GM23338 (cell line): Measurements from ENCODE around the gene SCLT1. TPM values are rescaled to one million over a fixed set of nuclear protein-coding genes. Genes with fewer than 3 reads are reported as not detected.

Experiments used
- ATAC-seq: fragments of 200-7000 bp; cut with Tn5 transposase; 3 replicates; pipeline ENCODE4 v1.9.1; 2020
- DNase-seq: peaks from one replicate; pipeline ENCODE4 v3.0.0-alpha.2; 2015; ENCODE audit warnings: low spot score
- H2AFZ ChIP-seq: fragments of 200-600 bp; sonication (generic); 2 replicates; pipeline ENCODE4 v1.8.0; 2016; ENCODE audit warnings: antibody characterized with exemption, mild to moderate bottlenecking, moderate library complexity
- H3F3A ChIP-seq: fragments of 200-600 bp; sonication (generic); replicated peaks from 2 replicates; pipeline ENCODE4 v1.8.0; 2017; ENCODE audit warnings: antibody characterized with exemption, mixed run types, low read depth
- H3K27ac ChIP-seq: fragments of 200-600 bp; sonication (generic); 2 replicates; pipeline ENCODE4 v1.6.1; 2016; ENCODE audit warnings: low read depth
- H3K27me3 ChIP-seq: fragments of 200-600 bp; sonication (generic); 2 replicates; pipeline ENCODE4 v1.8.0; 2016; ENCODE audit warnings: mild to moderate bottlenecking, mixed run types, moderate library complexity; ENCODE audit not compliant: insufficient read depth
- H3K36me3 ChIP-seq: fragments of 200-600 bp; sonication (generic); 2 replicates; pipeline ENCODE4 v1.8.0; 2016; ENCODE audit warnings: mild to moderate bottlenecking; ENCODE audit not compliant: insufficient read depth
- H3K4me1 ChIP-seq: fragments of 200-600 bp; sonication (generic); 2 replicates; pipeline ENCODE4 v1.8.0; 2016; ENCODE audit warnings: mild to moderate bottlenecking, moderate library complexity; ENCODE audit not compliant: insufficient read depth
- H3K4me2 ChIP-seq: fragments of 200-600 bp; sonication (generic); 2 replicates; pipeline ENCODE4 v1.7.1; 2017; ENCODE audit warnings: mixed run types
- H3K4me3 ChIP-seq: fragments of 200-600 bp; sonication (generic); 2 replicates; pipeline ENCODE4 v1.6.1; 2016; ENCODE audit warnings: mixed run types
- H3K79me2 ChIP-seq: fragments of 200-600 bp; sonication (generic); replicated peaks from 2 replicates; pipeline ENCODE4 v1.8.0; 2017; ENCODE audit warnings: mild to moderate bottlenecking; ENCODE audit not compliant: insufficient read depth
- H3K9me2 ChIP-seq: fragments of 200-600 bp; sonication (generic); 2 replicates; pipeline ENCODE4 v1.8.0; 2017; ENCODE audit not compliant: insufficient read depth
- H4K20me1 ChIP-seq: fragments of 200-600 bp; sonication (generic); replicated peaks from 2 replicates; pipeline ENCODE4 v1.8.0; 2017; ENCODE audit warnings: mild to moderate bottlenecking; ENCODE audit not compliant: insufficient read depth
- H3K27ac Mint-ChIP-seq: 2 replicates; pipeline ENCODE4 v1.8.0; 2020; ENCODE audit warnings: inconsistent platforms, mild to moderate bottlenecking, moderate library complexity, mixed read lengths
- H3K27me3 Mint-ChIP-seq: 3 replicates; pipeline ENCODE4 v1.8.0; 2022; ENCODE audit warnings: low read depth, mild to moderate bottlenecking, moderate library complexity, mixed read lengths, inconsistent platforms; ENCODE audit not compliant: insufficient read depth, poor library complexity
- H3K36me3 Mint-ChIP-seq: 3 replicates; pipeline ENCODE4 v1.8.0; 2021; ENCODE audit warnings: low read depth, mild to moderate bottlenecking, inconsistent platforms, moderate library complexity, mixed read lengths
- H3K4me1 Mint-ChIP-seq: 3 replicates; pipeline ENCODE4 v1.8.0; 2020; ENCODE audit warnings: mild to moderate bottlenecking, inconsistent platforms, mixed read lengths
- H3K4me3 Mint-ChIP-seq: 3 replicates; pipeline ENCODE4 v1.8.0; 2021; ENCODE audit warnings: moderate library complexity, mild to moderate bottlenecking, inconsistent platforms, mixed read lengths
- H3K9me3 Mint-ChIP-seq: 3 replicates; pipeline ENCODE4 v1.8.0; 2020; ENCODE audit warnings: moderate library complexity, mild to moderate bottlenecking, inconsistent platforms, mixed read lengths
- CREB1 ChIP-seq: fragments of 250-450 bp; sonication (Bioruptor Pico); IDR thresholded peaks from 2 replicates; pipeline ENCODE4 v1.5.0; 2020; ENCODE audit warnings: low read depth, mild to moderate bottlenecking, moderate library complexity
- EZH2 ChIP-seq: fragments of 200-600 bp; sonication (generic); IDR thresholded peaks from one replicate; pipeline ENCODE4 v1.8.0; 2017; ENCODE audit warnings: antibody characterized with exemption, mild to moderate bottlenecking, low read depth; ENCODE audit not compliant: unreplicated experiment
- EZH2phosphoT487 ChIP-seq: fragments of 200-600 bp; sonication (generic); IDR thresholded peaks from one replicate; pipeline ENCODE4 v1.8.1; 2018; ENCODE audit warnings: antibody characterized with exemption; ENCODE audit not compliant: unreplicated experiment
- JUNB ChIP-seq: IDR thresholded peaks from one replicate; pipeline ENCODE4 v1.6.1; 2016; ENCODE audit warnings: antibody characterized with exemption; ENCODE audit not compliant: unreplicated experiment
- NANOG ChIP-seq: IDR thresholded peaks from 2 replicates; pipeline ENCODE4 v1.6.1; 2016; ENCODE audit warnings: antibody characterized with exemption, borderline replicate concordance
- POLR2AphosphoS5 ChIP-seq: IDR thresholded peaks from 2 replicates; pipeline ENCODE4 v1.6.1; 2016; ENCODE audit warnings: antibody characterized with exemption, low read depth
- STAT1 ChIP-seq: IDR thresholded peaks from one replicate; pipeline ENCODE4 v1.6.1; 2016; ENCODE audit warnings: antibody characterized with exemption; ENCODE audit not compliant: unreplicated experiment
- ZNF114 ChIP-seq: fragments of 250-450 bp; sonication (Bioruptor Pico); IDR thresholded peaks from 2 replicates; pipeline ENCODE4 v1.5.0; 2020; ENCODE audit warnings: mild to moderate bottlenecking, moderate library complexity
- ZNF331 ChIP-seq: fragments of 250-450 bp; sonication (Bioruptor Pico); IDR thresholded peaks from 2 replicates; pipeline ENCODE4 v1.5.0; 2020; ENCODE audit warnings: low read depth, mild to moderate bottlenecking, moderate library complexity
- polyA plus RNA-seq: library from polyadenylated mRNA; unstranded; fragments of >200 nt; fragmentation: Nextera tagmentation; extraction: Ambion mirVana; gene quantifications from 2 replicates; pipeline ENCODE4 v1.2.1, GENCODE V29; 2016
- total RNA-seq: library from RNA; depleted of rRNA; stranded (reverse); fragments of >200 nt; shearing (Covaris generic); gene quantifications from 2 replicates; pipeline ENCODE4 v1.2.3, GENCODE V29; 2014
- TF ChIP-seq, protein P1 (sequence below): IDR thresholded peaks from 2 replicates; pipeline ENCODE4 v1.6.1; 2016; ENCODE audit warnings: antibody characterized with exemption
- TF ChIP-seq, protein P2 (sequence below), 2 experiments: fragments of 200-600 bp in 1 of 2; sonication (generic) in 1 of 2; conservative IDR thresholded peaks; 2 replicates each; pipeline versions ENCODE4 v1.5.1 to v1.6.1; 2016 to 2017; ENCODE audit warnings: antibody characterized with exemption in 2 of 2, low read depth in 2 of 2, mild to moderate bottlenecking in 2 of 2, moderate library complexity in 1 of 2
- TF ChIP-seq, protein P3 (sequence below): IDR thresholded peaks from one replicate; pipeline ENCODE4 v1.6.1; 2018; ENCODE audit warnings: antibody characterized with exemption; ENCODE audit not compliant: unreplicated experiment
- TF ChIP-seq, protein P4 (sequence below): fragments of 250-450 bp; sonication (Bioruptor Pico); IDR thresholded peaks from 2 replicates; pipeline ENCODE4 v1.5.0; 2020; ENCODE audit warnings: mild to moderate bottlenecking, moderate library complexity

SCLT1 gene
- total and polyA plus RNA-seq, 2 experiments from 2014 or later, result 18.5 to 18.9 TPM

DNA sequence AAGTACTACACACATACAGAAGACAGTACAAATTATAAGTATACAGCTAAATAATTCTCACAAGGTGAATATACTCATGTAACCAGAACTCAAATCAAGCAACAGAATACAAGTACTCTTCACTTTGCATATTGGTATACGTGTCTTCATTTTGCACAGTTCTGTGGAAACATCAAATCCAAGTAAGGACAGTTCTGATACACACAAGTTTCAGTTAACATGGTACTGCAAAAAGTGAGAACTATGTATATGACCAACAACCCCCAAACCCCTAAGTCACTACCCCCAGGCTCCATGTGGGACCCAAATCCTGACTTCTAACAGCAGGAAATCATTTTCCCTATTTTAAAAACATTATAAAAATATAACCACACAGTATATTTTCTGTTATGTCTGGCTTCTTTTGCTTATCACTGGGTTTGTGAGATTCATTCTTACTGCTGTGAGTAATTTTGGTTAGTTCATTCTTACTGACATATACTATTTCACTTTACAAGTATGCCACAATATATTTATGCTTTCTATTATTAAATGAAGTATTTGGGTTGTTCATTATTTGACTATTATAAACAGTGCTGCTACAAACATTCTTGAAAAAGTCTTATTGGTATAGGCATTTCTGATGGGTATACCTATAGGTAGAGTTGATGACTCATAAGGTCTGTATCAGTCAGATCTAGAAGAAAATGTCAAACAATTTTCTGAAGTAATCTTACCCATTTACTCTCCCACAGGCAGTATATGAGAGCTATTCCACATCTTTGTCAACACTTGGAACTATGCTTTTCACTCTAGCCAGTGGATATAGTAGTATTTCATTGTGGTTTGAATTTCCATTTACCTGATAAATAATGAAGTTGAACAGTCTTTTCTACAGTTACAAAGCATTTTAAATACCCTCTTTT lies 47.0 kb downstream of the SCLT1 start:
- Histone ChIP-seq H3K27me3 (no peaks in the 10 kb centered on the region), H4K20me1 (no peaks in the 10 kb centered on the region), H2AFZ (no peak overlapping the region), H3F3A (no peaks in the 10 kb centered on the region), H3K27ac (no peak overlapping the region), H3K4me3 (no peak overlapping the region), H3K4me2 (no peak overlapping the region), H3K9me2 (no peaks in the 10 kb centered on the region), H3K4me1 (no peaks in the 10 kb centered on the region), H3K79me2 (no peaks in the 10 kb centered on the region), H3K36me3 (no peaks in the 10 kb centered on the region)
- DNase-seq (no peak), ATAC-seq (no peak)
- Mint-ChIP-seq H3K4me1 (no peaks in the 10 kb centered on the region), H3K27me3 (peaks cover 2% of the 10 kb centered on the region), H3K27ac (no peak overlapping the region), H3K4me3 (no peak overlapping the region), H3K9me3 (peaks cover 17% of the 10 kb centered on the region; the same call in 2 of the 3 replicates), H3K36me3 (peaks cover 1% of the 10 kb centered on the region; the same call in 2 of the 3 replicates)
- no peak for TF ChIP-seq NANOG
- TF ChIP-seq, protein P1, sequence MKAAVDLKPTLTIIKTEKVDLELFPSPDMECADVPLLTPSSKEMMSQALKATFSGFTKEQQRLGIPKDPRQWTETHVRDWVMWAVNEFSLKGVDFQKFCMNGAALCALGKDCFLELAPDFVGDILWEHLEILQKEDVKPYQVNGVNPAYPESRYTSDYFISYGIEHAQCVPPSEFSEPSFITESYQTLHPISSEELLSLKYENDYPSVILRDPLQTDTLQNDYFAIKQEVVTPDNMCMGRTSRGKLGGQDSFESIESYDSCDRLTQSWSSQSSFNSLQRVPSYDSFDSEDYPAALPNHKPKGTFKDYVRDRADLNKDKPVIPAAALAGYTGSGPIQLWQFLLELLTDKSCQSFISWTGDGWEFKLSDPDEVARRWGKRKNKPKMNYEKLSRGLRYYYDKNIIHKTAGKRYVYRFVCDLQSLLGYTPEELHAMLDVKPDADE, result no peak
- no peak for TF ChIP-seq ZNF331 (CRISPR knock-in tag)
- no peak for TF ChIP-seq EZH2phosphoT487
- no peak for TF ChIP-seq POLR2AphosphoS5
- TF ChIP-seq, protein P2, sequence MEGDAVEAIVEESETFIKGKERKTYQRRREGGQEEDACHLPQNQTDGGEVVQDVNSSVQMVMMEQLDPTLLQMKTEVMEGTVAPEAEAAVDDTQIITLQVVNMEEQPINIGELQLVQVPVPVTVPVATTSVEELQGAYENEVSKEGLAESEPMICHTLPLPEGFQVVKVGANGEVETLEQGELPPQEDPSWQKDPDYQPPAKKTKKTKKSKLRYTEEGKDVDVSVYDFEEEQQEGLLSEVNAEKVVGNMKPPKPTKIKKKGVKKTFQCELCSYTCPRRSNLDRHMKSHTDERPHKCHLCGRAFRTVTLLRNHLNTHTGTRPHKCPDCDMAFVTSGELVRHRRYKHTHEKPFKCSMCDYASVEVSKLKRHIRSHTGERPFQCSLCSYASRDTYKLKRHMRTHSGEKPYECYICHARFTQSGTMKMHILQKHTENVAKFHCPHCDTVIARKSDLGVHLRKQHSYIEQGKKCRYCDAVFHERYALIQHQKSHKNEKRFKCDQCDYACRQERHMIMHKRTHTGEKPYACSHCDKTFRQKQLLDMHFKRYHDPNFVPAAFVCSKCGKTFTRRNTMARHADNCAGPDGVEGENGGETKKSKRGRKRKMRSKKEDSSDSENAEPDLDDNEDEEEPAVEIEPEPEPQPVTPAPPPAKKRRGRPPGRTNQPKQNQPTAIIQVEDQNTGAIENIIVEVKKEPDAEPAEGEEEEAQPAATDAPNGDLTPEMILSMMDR (conservative IDR thresholded peaks at IDR 0.05; ENCODE audit: low read depth in 2 of 2), result no peak
- TF ChIP-seq CREB1 (CRISPR knock-in tag), result no peak
- TF ChIP-seq, protein P3, sequence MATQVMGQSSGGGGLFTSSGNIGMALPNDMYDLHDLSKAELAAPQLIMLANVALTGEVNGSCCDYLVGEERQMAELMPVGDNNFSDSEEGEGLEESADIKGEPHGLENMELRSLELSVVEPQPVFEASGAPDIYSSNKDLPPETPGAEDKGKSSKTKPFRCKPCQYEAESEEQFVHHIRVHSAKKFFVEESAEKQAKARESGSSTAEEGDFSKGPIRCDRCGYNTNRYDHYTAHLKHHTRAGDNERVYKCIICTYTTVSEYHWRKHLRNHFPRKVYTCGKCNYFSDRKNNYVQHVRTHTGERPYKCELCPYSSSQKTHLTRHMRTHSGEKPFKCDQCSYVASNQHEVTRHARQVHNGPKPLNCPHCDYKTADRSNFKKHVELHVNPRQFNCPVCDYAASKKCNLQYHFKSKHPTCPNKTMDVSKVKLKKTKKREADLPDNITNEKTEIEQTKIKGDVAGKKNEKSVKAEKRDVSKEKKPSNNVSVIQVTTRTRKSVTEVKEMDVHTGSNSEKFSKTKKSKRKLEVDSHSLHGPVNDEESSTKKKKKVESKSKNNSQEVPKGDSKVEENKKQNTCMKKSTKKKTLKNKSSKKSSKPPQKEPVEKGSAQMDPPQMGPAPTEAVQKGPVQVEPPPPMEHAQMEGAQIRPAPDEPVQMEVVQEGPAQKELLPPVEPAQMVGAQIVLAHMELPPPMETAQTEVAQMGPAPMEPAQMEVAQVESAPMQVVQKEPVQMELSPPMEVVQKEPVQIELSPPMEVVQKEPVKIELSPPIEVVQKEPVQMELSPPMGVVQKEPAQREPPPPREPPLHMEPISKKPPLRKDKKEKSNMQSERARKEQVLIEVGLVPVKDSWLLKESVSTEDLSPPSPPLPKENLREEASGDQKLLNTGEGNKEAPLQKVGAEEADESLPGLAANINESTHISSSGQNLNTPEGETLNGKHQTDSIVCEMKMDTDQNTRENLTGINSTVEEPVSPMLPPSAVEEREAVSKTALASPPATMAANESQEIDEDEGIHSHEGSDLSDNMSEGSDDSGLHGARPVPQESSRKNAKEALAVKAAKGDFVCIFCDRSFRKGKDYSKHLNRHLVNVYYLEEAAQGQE, result no peak
- TF ChIP-seq EZH2, result no peak
- no peak for TF ChIP-seq ZNF114
- no peak for TF ChIP-seq JUNB
- TF ChIP-seq, protein P4, sequence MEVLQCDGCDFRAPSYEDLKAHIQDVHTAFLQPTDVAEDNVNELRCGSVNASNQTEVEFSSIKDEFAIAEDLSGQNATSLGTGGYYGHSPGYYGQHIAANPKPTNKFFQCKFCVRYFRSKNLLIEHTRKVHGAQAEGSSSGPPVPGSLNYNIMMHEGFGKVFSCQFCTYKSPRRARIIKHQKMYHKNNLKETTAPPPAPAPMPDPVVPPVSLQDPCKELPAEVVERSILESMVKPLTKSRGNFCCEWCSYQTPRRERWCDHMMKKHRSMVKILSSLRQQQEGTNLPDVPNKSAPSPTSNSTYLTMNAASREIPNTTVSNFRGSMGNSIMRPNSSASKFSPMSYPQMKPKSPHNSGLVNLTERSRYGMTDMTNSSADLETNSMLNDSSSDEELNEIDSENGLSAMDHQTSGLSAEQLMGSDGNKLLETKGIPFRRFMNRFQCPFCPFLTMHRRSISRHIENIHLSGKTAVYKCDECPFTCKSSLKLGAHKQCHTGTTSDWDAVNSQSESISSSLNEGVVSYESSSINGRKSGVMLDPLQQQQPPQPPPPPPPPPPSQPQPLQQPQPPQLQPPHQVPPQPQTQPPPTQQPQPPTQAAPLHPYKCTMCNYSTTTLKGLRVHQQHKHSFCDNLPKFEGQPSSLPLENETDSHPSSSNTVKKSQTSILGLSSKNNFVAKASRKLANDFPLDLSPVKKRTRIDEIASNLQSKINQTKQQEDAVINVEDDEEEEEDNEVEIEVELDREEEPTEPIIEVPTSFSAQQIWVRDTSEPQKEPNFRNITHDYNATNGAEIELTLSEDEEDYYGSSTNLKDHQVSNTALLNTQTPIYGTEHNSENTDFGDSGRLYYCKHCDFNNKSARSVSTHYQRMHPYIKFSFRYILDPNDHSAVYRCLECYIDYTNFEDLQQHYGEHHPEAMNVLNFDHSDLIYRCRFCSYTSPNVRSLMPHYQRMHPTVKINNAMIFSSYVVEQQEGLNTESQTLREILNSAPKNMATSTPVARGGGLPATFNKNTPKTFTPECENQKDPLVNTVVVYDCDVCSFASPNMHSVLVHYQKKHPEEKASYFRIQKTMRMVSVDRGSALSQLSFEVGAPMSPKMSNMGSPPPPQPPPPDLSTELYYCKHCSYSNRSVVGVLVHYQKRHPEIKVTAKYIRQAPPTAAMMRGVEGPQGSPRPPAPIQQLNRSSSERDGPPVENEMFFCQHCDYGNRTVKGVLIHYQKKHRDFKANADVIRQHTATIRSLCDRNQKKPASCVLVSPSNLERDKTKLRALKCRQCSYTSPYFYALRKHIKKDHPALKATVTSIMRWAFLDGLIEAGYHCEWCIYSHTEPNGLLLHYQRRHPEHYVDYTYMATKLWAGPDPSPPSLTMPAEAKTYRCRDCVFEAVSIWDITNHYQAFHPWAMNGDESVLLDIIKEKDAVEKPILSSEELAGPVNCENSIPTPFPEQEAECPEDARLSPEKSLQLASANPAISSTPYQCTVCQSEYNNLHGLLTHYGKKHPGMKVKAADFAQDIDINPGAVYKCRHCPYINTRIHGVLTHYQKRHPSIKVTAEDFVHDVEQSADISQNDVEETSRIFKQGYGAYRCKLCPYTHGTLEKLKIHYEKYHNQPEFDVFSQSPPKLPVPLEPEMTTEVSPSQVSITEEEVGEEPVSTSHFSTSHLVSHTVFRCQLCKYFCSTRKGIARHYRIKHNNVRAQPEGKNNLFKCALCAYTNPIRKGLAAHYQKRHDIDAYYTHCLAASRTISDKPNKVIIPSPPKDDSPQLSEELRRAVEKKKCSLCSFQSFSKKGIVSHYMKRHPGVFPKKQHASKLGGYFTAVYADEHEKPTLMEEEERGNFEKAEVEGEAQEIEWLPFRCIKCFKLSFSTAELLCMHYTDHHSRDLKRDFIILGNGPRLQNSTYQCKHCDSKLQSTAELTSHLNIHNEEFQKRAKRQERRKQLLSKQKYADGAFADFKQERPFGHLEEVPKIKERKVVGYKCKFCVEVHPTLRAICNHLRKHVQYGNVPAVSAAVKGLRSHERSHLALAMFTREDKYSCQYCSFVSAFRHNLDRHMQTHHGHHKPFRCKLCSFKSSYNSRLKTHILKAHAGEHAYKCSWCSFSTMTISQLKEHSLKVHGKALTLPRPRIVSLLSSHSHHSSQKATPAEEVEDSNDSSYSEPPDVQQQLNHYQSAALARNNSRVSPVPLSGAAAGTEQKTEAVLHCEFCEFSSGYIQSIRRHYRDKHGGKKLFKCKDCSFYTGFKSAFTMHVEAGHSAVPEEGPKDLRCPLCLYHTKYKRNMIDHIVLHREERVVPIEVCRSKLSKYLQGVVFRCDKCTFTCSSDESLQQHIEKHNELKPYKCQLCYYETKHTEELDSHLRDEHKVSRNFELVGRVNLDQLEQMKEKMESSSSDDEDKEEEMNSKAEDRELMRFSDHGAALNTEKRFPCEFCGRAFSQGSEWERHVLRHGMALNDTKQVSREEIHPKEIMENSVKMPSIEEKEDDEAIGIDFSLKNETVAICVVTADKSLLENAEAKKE (CRISPR knock-in tag), result no peak
- no peak for TF ChIP-seq STAT1
